Fibroblast of mammary gland (primary cell): ENCODE measurements around the gene GNAZ.

Source experiments
- DNase-seq: peaks from one replicate; pipeline ENCODE4 v3.0.0-alpha.2; 2010; ENCODE audit warnings: low read depth
- H3K4me3 ChIP-seq: 2 replicates; pipeline ENCODE4 v1.5.1; 2011; ENCODE audit warnings: low read depth, mild to moderate bottlenecking, low read length, moderate library complexity; ENCODE audit not compliant: control insufficient read depth
- CTCF ChIP-seq: conservative IDR thresholded peaks from 2 replicates; pipeline ENCODE4 v1.5.1; 2011; ENCODE audit warnings: low read depth, low read length, inconsistent platforms; ENCODE audit not compliant: control insufficient read depth, insufficient read depth

GNAZ gene

DNA sequence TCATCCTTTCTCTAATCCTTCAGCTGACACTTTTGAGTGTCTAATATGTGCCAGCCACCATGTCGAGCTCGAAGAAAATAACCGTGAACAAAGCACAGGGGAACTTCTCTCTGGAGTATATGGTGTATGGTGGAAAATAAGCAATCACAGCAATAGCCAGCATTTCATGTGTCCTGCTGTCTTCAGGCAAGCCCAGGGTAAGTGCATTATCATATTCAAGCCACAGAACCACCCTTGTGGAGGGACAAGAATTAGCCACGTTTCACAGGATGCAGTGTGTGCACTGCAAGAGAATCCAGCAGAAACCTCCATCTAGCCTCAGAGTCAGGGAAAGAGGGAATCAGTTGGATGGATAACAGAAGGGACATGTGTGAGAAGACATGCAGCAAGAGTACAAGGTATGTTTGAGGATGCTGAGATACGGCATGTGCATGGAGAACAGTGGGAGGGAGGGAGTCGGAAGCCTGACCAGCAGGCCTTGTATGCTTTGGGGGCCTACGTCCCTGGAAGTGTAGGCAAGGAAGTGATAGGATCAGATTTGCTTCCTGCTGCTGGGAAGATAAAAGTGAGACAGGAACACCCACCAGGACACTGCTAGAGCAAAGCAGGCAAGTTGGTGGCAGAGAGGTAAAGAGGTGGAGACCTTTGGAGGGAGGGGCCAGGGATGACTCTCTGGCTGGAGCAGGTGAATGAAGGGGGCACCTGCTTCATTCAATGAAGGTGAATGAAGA lies 14.7 kb upstream of the GNAZ start:
- no peak for TF ChIP-seq CTCF
- no peak overlapping the region for H3K4me3 ChIP-seq
- DNase-seq: no peak

GRCh38 chr22:23057331-23057730 lies 13.0 kb upstream of the GNAZ start:
- TF ChIP-seq CTCF: no peak
- DNase-seq: no peak
- H3K4me3 ChIP-seq: no peak overlapping the region

DNA sequence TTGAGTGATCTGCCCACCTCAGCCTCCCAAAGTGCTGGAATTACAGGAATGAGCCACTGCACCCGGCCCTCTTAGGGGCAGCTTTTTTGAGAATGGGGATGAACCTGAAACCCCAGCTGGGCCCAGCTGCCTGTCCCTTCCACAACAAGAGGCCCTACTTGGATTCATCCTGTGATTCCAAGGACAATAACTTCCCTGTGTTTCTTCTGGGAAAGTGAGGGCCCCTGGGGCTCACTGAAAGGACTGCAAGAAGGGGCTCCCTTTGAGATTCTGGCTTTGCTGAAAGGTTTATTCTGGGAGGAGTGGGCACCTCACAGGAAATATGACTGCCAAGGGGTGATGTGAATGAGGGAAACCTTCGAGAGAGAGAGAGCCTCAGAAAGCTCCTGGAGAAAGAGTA lies 12.3 kb upstream of the GNAZ start:
- no peak for TF ChIP-seq CTCF
- no peak for DNase-seq
- H3K4me3 ChIP-seq: no peak overlapping the region

DNA sequence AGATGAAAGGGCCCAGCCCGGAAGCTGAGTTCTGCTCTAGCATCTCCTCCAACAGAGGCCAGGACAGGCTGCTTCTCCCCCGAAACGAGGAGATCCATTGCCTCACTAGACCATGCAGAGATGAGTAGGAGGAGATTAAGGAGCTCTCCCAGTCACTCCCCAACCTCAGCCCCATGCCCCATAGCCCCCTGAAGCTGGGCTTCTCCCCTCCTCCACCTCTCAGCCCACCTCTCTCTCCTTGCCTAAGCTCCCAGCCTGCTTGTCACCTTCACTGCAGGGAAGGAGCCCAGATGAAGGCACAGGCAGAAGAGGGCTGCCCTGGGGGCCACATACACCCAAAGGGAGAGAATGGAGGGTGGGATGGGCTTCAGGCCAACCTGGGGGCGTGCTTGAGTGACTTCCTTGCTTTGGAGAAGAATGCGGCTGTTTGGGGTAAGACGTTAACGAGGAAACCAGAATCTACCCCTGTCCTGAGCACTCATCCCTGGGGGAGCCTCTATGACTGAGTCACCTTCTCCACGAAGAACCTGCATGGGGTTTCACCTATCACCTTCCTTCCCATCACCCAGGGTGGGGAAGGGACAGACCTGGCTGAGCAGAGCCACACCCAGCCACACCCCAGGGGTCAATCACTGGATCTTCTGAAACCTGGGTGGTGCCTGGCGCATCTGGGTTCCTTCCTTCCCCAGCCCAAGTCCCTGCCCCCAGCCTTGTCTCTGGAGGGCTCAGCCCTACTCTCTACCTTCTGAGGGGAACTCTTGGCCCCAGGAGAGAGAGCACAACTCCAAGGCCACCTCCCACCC lies 11.6 kb upstream of the GNAZ start:
- no peak for TF ChIP-seq CTCF
- no peak overlapping the region for H3K4me3 ChIP-seq
- no peak for DNase-seq

DNA sequence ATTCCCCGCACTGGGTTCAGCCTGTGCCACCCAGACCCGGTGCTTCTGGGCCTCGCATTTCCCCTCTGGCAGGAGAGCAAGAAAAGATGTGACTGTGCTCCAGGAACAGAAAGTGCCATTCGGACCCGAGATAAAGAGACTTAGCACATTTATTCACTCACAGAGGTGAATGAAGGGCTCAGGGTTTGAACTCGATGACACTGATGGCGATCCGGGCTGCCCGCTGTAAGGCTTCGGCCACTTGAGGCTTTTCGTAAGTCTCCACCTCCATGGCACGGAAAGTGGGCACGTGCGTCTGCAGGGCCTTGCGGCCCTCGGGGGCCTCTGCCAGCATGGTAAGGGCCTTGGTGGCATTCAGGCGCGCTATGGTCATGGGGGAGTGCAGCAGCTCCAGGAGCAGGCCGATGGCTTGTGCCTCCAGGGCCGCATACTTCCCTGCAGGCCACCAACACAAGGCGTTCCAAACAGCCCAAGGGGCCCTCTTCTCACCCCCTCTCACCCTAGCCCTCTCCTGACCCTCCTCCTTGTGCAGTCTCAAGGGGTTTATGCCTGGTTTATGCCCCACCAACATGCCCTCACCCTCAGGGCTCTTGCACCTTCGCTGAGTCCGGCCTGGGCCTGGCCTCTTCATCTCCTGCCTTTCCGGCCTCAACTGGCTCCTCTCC lies 10.9 kb upstream of the GNAZ start:
- no peak for TF ChIP-seq CTCF
- no peak overlapping the region for H3K4me3 ChIP-seq
- DNase-seq: no peak

DNA sequence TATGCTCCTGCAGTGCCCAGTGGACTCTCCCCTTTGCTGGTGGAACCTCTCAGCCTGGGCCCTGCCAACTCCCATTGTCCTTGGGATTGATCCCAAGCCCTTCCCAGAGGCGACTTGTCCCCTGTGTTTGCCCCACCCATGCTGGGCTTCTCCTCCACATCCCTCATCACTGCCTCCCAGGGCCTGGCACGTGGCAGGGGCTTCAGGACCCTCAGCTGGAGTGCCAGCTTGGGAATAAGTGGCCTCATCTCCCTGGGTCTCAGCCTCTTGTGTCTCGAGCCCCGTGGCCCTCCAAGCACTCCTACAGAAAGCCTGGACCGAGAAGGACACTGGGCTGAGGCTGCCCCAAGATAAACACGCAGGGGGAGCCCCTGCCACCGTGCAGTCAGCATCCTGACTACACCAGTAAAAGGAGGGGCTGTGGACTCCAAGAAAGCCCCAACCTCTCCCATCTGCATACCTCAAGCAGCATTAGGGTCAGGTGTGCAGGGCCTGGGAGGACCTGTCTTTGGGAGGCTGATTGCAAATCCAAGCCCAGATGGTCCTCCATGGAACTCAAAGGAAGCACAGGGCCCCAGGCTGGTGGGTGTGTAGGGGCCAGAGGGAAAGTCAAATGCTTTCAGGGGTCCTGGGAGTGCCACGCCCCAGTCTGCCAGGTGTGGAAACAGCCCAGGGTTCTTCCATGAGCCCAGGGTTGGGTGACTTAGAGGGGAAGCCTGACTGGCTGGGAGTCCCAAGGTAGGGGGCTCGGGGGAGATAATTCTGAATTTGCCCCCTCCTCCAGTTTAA lies 9.5 kb upstream of the GNAZ start:
- H3K4me3 ChIP-seq: no peak overlapping the region
- TF ChIP-seq CTCF: no peak
- DNase-seq: no peak
